KBM-7 (cell line): ENCODE results near the gene SCAANT1.
A peak's percentile ranks its signal among the peaks of the same experiment; 100 is the strongest.

Experiments
- DNase-seq: peaks from one replicate; pipeline ENCODE4 v3.0.0-alpha.2; 2015
- in situ Hi-C: fragments of 300-500 bp; cut with MboI; formaldehyde crosslinking; loops from 2 replicates; pipeline ENCODE4 v1.14.3; 2020; ENCODE audit warnings: low sequenced_read_pairs, low pct_unique_long_range_greater_than_20kb, mixed read lengths

SCAANT1 gene

GRCh38 chr3:63909431-63909830 lies 2.8 kb downstream of the SCAANT1 start:
- in situ Hi-C loops, result no loop called here
- no peak for DNase-seq

DNA sequence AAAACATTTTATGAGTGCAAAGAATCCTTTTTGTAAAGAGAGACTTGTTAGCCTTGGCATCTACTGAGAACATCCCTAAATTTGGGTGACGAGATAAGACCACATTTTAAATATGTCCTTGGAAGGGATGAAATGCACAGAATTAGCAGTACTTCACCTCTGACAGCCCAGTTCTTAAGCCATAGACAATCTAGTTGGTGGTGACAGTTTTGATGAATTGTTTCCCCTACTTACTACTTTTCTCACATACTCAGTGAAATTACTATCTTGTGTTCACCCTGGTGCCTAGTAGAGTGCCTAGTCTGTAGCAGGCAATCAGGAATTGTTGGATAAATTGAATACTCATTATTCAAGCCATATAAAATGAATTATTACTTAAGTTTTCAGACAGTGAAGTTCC lies 3.4 kb downstream of the SCAANT1 start:
- in situ Hi-C loops, result no loop called here
- DNase-seq, result no peak

DNA sequence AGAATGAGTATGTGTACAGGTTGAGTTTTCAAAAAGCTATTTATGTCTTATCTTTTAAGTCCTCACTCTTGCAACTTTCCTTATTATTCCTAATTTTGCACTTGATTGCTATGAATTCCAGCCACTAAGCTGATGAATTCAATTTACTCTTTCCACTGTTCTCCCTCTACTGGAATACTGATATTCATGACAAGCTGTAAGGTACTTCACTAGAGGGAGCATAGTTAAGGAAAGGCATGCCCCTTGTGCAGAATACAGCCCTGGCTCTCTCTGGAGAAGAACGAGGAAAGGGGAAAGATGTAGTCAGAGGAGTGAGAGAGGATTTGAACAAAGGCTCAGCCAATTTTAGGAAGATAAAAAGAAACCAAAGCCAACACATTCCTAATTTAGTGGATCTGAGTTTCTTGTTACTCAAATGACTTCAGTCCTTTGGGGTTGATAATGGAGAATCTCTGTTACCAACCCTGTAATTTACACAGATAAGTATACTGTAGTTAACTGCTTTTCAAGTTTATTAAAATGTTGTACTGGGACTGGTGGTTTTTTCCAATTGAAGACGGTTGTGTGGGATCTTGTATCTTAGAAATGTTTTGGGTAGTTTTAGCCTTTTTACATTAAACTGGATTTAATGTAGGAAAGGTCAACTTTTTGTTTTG lies 4.0 kb downstream of the SCAANT1 start:
- DNase-seq, result no peak
- in situ Hi-C loops, result no loop called here

GRCh38 chr3:63905731-63906620 lies 6.2 kb downstream of the SCAANT1 start:
- in situ Hi-C loops, result no loop called here

GRCh38 chr3:63900459-63900858 lies 11.7 kb downstream of the SCAANT1 start:
- DNase-seq, result peak; percentile 68
- in situ Hi-C loops, result no loop called here

More at GRCh38 chr3:63905731-63906620, 6.2 kb downstream of the SCAANT1 start:
- DNase-seq, result no peak

- no peak for DNase-seq
- in situ Hi-C loops, result no loop called here
Observed at GRCh38 chr3:63900010-63900409, 12.2 kb downstream of the SCAANT1 start.

- in situ Hi-C loops, result no loop called here
- no peak for DNase-seq
Observed at GRCh38 chr3:63896332-63897030, 15.7 kb downstream of the SCAANT1 start.

DNA sequence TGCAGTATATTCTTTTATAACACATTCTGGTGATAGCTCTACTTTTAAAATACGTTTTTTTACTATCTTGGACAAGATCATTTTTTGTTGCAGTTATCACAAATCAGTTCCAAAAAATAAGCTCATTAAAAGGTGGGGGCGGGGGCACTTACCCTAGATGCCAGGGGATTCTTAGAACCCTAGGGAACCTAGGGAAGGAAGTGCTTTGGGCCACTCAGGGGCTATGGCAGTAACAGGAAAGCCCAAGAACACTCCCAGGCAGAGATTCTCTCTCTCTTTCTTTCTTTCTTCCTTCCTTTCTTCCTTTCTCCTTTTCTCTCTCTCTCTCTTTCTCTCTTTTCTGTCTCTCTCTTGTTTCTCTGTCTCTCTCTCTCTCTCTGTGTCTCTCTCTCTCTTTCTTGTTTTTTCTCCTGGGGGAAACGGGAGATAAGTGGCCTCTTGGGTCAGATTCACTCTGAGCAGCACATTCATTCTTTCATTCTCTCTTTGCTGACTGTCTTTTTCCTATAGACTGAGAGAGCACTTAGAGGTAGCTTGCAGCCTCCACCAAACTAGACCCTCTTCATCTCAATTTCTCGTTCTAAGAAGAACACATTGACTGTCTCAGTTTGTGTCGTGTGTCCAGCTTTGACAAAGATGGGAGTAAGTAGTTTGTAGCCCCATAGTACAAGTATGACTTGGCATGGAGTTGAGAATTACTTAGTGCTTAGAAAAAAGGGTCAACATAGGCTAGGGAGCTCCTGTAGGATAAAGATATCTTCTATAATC lies 16.6 kb downstream of the SCAANT1 start:
- in situ Hi-C loops, result no loop called here
- no peak for DNase-seq

DNA sequence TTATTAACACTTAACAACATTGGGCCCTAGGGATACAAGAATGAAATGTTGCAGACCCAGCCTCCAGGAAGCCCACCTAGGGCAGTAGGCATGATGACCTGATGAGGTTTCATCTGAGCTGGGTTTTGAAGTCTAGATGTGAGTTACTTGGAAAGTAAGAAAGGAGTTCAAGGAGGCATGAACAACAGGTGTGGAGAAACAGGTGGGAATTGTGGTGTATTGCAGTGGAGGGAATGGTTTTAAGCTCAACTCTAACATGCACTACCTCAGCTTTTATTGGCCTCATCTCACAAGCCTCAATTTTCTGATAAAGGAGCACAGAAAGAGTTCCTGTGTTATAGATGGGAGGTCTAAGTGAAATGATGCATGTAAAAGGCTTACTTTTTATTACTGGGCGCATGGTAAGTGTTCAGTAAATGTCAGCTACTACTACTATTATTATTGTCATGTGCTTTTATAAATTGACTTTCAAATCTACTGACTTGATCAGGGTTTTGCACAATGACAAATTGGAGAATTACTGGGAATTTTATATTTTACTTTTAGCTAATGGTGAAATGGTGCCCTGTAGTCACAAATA lies 19.3 kb downstream of the SCAANT1 start:
- no peak for DNase-seq
- in situ Hi-C loops, result no loop called here

DNA sequence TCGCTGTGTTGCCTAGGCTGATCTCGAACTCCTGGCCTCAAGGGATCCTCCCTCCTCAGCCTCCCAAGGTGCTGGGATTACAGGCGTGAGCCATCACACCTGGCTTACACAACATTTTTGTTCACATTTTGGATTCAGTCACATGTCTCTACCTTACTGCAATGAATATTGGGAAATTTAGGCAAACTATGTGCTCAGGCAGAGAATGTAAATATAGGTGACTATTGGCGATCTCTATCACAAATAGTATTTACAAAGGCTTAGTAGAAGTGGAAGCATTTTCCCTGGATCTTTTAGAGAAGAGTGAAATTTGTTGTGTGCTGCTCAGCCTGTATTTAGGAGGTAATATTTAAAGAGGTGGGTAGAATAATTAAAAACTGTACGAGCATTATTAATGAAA lies 20.7 kb downstream of the SCAANT1 start:
- DNase-seq, result no peak
- in situ Hi-C loops, result no loop called here

GRCh38 chr3:63886858-63887257 lies 25.3 kb downstream of the SCAANT1 start:
- in situ Hi-C loops, result no loop called here
- no peak for DNase-seq

DNA sequence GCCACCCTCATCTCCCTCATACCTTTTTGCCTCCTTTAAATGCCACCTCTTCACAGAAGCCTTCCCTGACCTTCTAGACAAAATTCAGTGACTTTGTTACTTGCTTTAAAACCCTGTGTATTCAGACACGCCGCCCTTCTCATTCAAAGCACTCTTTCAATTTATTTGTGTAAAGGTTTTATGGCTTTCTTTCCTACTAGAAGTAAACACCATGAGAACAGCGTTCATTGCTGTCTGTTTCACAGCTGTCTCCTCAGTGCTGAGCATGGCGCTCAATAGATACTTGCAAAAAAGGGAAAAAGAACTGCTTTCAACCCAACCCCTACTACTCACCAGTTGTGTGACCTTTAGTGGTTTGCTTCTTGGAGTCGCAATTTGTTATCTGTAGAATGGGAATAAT lies 31.5 kb downstream of the SCAANT1 start:
- DNase-seq, result no peak
- in situ Hi-C loops, result no loop called here

DNA sequence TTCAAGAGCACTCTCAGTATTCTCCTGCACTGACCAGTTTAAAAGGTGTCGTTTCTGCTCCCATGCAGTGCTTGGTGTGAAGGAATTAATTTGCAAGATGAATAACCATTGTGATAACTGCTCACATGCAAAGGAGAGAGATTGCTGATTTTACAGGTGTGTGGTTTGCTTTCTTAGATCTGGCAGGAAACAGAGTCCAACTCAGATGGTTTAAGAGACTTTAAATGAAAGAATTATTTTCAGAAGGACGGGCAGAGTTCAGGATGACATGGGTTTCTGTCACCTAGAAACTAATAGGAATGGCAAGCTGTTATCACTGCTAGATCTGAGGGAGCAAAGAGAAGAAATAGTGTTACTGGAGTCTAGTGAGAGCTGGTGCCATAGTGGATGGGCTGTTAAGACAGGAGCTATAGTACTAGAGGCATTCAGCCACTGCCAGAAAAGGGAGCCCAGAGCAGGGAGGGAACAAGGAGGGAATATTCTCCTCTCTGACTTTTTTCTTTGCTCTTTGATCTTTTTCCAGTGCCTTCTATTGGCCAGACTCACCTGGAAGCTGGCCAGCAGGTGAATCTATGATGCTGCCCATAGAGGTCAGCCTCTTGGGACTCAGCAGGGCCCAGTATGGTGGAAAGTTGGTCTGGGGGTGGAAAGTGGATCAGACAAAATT lies 33.7 kb downstream of the SCAANT1 start:
- in situ Hi-C loops, result no loop called here
- no peak for DNase-seq

GRCh38 chr3:63877737-63878393 lies 34.3 kb downstream of the SCAANT1 start:
- in situ Hi-C loops, result no loop called here
- DNase-seq, result no peak

GRCh38 chr3:63876260-63876659 lies 35.9 kb downstream of the SCAANT1 start:
- DNase-seq, result no peak
- in situ Hi-C loops, result no loop called here

DNA sequence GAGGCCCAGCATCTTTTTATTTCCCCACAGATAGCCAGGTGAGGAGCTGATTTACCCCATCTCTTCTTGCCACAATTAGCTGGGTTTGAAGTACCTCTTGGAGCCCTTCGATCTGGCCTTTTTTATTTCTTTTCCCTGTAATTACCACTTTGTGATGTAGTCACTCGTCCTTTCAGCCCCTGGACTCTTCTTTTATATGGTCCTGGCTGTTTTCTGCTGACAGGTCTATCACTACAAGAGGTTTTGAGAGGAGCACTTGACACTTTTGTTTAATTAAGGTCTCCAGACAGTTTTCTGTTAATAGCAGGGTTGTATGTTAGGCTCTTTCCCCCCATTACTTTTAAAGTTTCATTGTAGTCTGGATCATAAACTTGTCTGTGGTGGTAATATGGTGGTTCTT lies 36.7 kb downstream of the SCAANT1 start:
- no peak for DNase-seq
- in situ Hi-C loops, result no loop called here

GRCh38 chr3:63874769-63875168 lies 37.4 kb downstream of the SCAANT1 start:
- in situ Hi-C loops, result no loop called here
- DNase-seq, result no peak
